Measurements from ENCODE around the gene OR5H15.

OR5H15 gene

GRCh38 chr3:98199020-98199419 lies 32.5 kb downstream of the OR5H15 start:
- H3K4me3 ChIP-seq (ENCODE audit: low read depth, low read length): no peak overlapping the region
- TF ChIP-seq, protein P1, sequence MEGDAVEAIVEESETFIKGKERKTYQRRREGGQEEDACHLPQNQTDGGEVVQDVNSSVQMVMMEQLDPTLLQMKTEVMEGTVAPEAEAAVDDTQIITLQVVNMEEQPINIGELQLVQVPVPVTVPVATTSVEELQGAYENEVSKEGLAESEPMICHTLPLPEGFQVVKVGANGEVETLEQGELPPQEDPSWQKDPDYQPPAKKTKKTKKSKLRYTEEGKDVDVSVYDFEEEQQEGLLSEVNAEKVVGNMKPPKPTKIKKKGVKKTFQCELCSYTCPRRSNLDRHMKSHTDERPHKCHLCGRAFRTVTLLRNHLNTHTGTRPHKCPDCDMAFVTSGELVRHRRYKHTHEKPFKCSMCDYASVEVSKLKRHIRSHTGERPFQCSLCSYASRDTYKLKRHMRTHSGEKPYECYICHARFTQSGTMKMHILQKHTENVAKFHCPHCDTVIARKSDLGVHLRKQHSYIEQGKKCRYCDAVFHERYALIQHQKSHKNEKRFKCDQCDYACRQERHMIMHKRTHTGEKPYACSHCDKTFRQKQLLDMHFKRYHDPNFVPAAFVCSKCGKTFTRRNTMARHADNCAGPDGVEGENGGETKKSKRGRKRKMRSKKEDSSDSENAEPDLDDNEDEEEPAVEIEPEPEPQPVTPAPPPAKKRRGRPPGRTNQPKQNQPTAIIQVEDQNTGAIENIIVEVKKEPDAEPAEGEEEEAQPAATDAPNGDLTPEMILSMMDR (IDR thresholded peaks at IDR 0.05; ENCODE audit: insufficient read depth, low read depth, low read length, missing control alignments): no peak
- DNase-seq (ENCODE audit: low read depth): no peak

DNA sequence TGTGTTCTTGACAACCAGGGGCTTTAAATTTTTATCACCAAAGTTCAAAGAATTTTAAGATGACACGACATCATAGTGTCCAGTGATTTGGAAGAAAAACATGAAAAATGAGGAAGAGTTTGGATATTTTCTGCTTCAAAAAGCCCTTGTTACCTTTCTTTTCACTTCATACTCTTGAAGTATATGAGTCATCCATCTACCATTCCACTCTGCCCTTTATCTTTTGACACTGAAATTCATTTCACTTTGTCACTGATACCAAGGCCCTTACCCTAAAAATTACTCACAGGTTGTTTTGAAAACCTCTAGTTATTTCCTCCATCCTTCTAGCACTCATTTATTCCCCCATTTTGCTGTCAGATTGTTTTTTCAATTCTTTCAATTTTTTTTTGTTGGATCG lies 42.7 kb downstream of the OR5H15 start:
- TF ChIP-seq, protein P1 (IDR thresholded peaks at IDR 0.05; ENCODE audit: insufficient read depth, low read depth, low read length, missing control alignments): no peak
- DNase-seq (ENCODE audit: low read depth): no peak
- no peak overlapping the region for H3K4me3 ChIP-seq (ENCODE audit: low read depth, low read length)

GRCh38 chr3:98213276-98213675 lies 46.8 kb downstream of the OR5H15 start:
- DNase-seq (ENCODE audit: low read depth): no peak
- no peak overlapping the region for H3K4me3 ChIP-seq (ENCODE audit: low read depth, low read length)
- TF ChIP-seq, protein P1 (IDR thresholded peaks at IDR 0.05; ENCODE audit: insufficient read depth, low read depth, low read length, missing control alignments): no peak

GRCh38 chr3:98215051-98215450 lies 48.6 kb downstream of the OR5H15 start:
- TF ChIP-seq, protein P1 (IDR thresholded peaks at IDR 0.05; ENCODE audit: insufficient read depth, low read depth, low read length, missing control alignments): no peak
- H3K4me3 ChIP-seq (ENCODE audit: low read depth, low read length): no peak overlapping the region
- DNase-seq (ENCODE audit: low read depth): no peak

Measured in GM12865 (cell line).